H1 (cell line): Measurements from ENCODE around the gene MBNL1. TPM values are rescaled to one million over a fixed set of nuclear protein-coding genes. Genes with fewer than 3 reads are reported as not detected.

Experiments
- CBX8 ChIP-seq: fragments of 300-800, 300-1000 bp; sonication (generic); IDR thresholded peaks from 2 replicates; pipeline ENCODE4 v1.7.1; 2016; ENCODE audit warnings: low read depth, low read length, borderline replicate concordance
- E2F6 ChIP-seq: IDR thresholded peaks from 2 replicates; pipeline ENCODE4 v1.6.1; 2012; ENCODE audit warnings: inconsistent platforms
- EGR1 ChIP-seq: IDR thresholded peaks from 2 replicates; pipeline ENCODE4 v1.6.1; 2011; ENCODE audit warnings: low read depth, low read length, borderline replicate concordance
- EZH2 ChIP-seq: fragments of 200-600 bp; sonication (generic); IDR thresholded peaks from 2 replicates; pipeline ENCODE4 v1.7.1; 2012; ENCODE audit warnings: low read depth, mild to moderate bottlenecking, moderate library complexity, low read length, inconsistent platforms; ENCODE audit not compliant: severe bottlenecking
- HDAC2 ChIP-seq, 2 experiments: fragments of 300-600 bp in 1 of 2; sonication (generic) in 1 of 2; IDR thresholded peaks; 2 replicates each; pipeline ENCODE4 v1.6.1; 2011 to 2012; ENCODE audit warnings: low read depth in 2 of 2, low read length in 2 of 2, mild to moderate bottlenecking in 2 of 2, moderate library complexity in 2 of 2, borderline replicate concordance in 1 of 2, inconsistent platforms in 1 of 2
- KDM4A ChIP-seq: IDR thresholded peaks from one replicate; pipeline ENCODE4 v1.7.1; 2012; ENCODE audit warnings: low read depth, mild to moderate bottlenecking, moderate library complexity, low read length, inconsistent platforms; ENCODE audit not compliant: severe bottlenecking
- POLR2A ChIP-seq, 2 experiments: IDR thresholded peaks; 1 replicate in 1 of 2; 2 replicates in 1 of 2; pipeline ENCODE4 v1.6.1; 2011; ENCODE audit warnings: low read depth in 2 of 2, low read length in 2 of 2, mild to moderate bottlenecking in 2 of 2; ENCODE audit errors: control extremely low read depth in 1 of 2
- SAP30 ChIP-seq: fragments of 300-600 bp; sonication (generic); IDR thresholded peaks from 2 replicates; pipeline ENCODE4 v1.7.1; 2012; ENCODE audit warnings: low read length, moderate library complexity, mild to moderate bottlenecking, inconsistent platforms; ENCODE audit not compliant: insufficient read depth, insufficient replicate concordance
- SIRT6 ChIP-seq: IDR thresholded peaks from one replicate; pipeline ENCODE4 v1.7.1; 2012; ENCODE audit warnings: low read length, inconsistent platforms
- ZNF274 ChIP-seq: IDR thresholded peaks from 2 replicates; pipeline ENCODE4 v1.7.0; 2012; ENCODE audit warnings: low read length, borderline replicate concordance; ENCODE audit errors: extremely low read depth
- polyA plus RNA-seq, 7 experiments: library from polyadenylated mRNA; depleted of rRNA in 3 of 7; stranded (reverse) in 5 of 7; unstranded in 2 of 7; fragments of >200 nt in 5 of 7; fragments of 200-250 nt in 2 of 7; gene quantifications; 1 replicate in 5 of 7; 2 replicates in 1 of 7; 4 replicates in 1 of 7; pipeline versions ENCODE4 v1.2.1 to v1.2.3, GENCODE V29; 2011 to 2013; ENCODE audit warnings: missing spikeins in 2 of 7, mixed read lengths in 2 of 7
- total RNA-seq: library from RNA; stranded (reverse); fragmentation: NEBNext Ultra II Directional; extraction: Animal tissue kit (Norgen Biotek cat#: 25700); gene quantifications from 2 replicates; pipeline ENCODE4 v1.2.1, GENCODE V29; 2021

The MBNL1 gene
- total and polyA plus RNA-seq, 2 of the 8 experiments (the other 6 are each of a cell fraction or from before 2014, with no cell fraction given), result 5.0 to 16.4 TPM

DNA sequence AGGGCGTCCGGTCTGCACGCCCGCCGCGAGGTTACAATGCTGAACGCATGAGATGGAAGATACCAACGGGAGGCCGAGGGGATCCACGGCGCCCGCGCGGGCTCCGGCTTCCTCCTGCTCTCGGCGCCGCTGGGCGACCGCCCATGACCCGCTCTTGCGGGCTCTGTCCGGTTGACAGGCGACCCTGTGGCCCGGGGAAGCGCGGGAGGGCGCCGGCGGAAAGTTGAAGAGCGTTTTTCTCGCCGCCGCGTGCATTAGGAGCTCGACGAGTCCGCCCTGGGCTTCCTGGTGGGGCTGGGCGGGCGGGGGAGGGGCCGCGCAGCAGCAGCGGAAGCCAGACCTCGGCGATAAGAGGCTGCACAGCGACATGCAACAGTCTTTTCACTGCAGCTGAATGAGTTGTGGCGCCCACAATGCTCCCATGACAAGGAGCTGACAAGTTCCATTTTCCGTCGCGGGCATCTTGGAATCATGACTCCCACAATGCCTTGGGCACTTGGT, at the start of gene MBNL1 (continued):
- TF ChIP-seq E2F6 (peak; percentile 95), SAP30 (no peak), EGR1 (no peak), HDAC2 (IDR thresholded peaks at IDR 0.05; ENCODE audit: borderline replicate concordance in 1 of 2, low read depth in 2 of 2, low read length in 2 of 2) (peak in 1 of 2 experiments; percentile 42; a peak in 1 of 4 replicates), CBX8 (no peak), EZH2 (no peak), KDM4A (peak; percentile 20), ZNF274 (no peak), POLR2A (IDR thresholded peaks at IDR 0.05; ENCODE audit: control extremely low read depth in 1 of 2, low read depth in 2 of 2, low read length in 2 of 2) (peak in 1 of 2 experiments; percentile 59; a peak in 1 of 3 replicates), SIRT6 (no peak)
